Transverse colon (tissue), 3 donors: Measurements from ENCODE around the gene LRWD1.

Experiments used
- POLR2A ChIP-seq: fragments of 450-650 bp; IDR thresholded peaks from one replicate; pipeline ENCODE4 v1.6.1; 2016; ENCODE audit warnings: antibody characterized with exemption, mild to moderate bottlenecking, moderate library complexity
- TF ChIP-seq, protein P1 (sequence below), 5 experiments: fragments of 200-600 bp in 3 of 5; fragments of 450-650 bp in 2 of 5; sonication (generic) in 3 of 5; IDR thresholded peaks; 1 replicate in 2 of 5; 2 replicates in 3 of 5; pipeline ENCODE4 v1.5.1; 2016 to 2017; ENCODE audit warnings: antibody characterized with exemption in 5 of 5, inconsistent platforms in 3 of 5, mild to moderate bottlenecking in 2 of 5, moderate library complexity in 1 of 5

DNA sequence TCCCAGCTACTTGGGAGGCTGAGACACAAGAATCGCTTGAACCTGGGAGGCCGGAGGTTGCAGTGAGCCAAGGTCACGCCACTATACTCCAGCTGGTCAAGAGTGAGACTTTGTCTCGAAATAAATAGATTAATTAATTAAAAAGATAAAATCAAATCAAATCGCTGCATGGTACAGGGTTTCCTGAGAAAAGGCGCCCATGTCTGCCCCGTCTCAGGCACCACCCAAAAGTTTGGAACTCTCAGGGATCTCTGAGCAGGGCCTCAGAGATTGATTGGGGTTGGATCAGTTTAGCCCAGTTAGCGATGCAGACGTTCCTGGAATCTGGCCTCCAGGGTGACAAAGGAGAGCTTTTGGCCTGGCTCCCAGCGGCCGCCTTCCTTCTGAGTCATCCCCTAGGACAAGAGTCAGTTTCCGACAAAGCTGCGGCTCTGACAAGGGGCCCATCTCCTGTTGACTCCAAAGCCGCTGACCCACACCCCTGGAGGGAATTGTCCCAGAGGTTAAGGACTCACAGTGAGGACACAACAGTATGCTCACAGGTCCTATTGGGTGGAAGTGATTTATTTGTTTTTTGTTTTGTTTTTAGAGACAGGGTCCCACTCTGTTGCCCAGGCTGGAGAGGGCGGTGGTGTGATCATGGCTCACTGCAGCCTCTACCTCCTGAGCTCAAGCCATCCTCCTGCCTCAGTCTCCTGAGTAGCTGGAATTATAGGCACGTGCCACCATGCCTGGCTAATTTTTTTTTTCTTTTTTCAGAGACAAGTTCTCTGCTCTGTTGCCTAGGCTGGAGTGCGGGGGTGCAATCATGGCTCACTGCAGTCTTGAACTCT, 24.6 kb upstream of the LRWD1 start:
- TF ChIP-seq, protein P1, sequence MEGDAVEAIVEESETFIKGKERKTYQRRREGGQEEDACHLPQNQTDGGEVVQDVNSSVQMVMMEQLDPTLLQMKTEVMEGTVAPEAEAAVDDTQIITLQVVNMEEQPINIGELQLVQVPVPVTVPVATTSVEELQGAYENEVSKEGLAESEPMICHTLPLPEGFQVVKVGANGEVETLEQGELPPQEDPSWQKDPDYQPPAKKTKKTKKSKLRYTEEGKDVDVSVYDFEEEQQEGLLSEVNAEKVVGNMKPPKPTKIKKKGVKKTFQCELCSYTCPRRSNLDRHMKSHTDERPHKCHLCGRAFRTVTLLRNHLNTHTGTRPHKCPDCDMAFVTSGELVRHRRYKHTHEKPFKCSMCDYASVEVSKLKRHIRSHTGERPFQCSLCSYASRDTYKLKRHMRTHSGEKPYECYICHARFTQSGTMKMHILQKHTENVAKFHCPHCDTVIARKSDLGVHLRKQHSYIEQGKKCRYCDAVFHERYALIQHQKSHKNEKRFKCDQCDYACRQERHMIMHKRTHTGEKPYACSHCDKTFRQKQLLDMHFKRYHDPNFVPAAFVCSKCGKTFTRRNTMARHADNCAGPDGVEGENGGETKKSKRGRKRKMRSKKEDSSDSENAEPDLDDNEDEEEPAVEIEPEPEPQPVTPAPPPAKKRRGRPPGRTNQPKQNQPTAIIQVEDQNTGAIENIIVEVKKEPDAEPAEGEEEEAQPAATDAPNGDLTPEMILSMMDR (IDR thresholded peaks at IDR 0.05), result no peak
- TF ChIP-seq POLR2A, result no peak
